GM21723 (cell line): ENCODE measurements around the gene NDUFB8.
"Not testable (repeated sequence)": the region's sequence is repeated elsewhere in the genome, so short reads cannot be mapped to it uniquely, and the experiment has no call there.

Experiments used
- ATAC-seq: cut with Tn5 transposase; IDR thresholded peaks from one replicate; pipeline ENCODE4 v1.9.1; 2021; ENCODE audit warnings: mild to moderate bottlenecking, moderate library complexity; ENCODE audit not compliant: unreplicated experiment

Gene NDUFB8

DNA sequence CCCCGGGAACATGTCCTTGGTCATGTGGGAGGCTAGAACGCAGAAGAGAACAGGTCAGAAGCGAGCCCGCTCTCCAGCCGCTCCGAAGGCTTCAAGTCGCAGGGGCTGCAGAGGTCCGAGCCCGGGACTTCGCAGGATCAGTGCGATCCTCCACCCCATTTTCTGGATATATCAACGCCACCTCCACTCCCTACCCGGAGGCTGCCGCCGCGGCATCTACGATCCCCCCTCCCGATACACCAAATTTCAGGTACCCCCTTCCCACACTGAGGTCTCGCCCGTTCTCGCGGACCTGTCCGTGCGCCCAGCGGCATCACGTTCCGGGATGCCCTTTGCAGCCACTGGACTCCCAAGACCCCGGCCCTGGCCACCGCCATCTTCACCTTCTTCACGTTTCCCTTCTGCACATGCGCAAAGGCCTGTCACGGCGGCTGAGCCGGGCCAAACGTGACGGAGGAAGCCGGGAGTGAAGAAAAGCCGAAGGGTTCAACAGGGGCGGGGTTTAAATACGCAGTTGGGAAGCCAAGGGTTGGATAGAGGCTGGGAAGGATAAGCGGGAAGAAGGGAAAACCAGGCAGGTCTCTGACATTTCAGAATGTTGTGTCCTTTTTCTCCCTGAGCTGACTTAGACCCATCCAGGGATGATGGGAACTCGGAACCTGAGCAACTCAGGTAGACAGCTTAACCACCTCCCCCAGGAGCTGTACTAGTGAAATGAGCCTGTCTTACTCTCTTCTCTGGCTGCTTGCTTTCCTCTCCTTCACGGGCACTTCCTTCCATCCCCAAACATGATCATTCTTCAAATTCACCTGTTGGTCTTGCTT lies at the start of gene NDUFB8:
NDUFB8 (minus strand) TSS at position 397 of the 824 bp plus-strand sequence; CDS start at position 377, 20 bp downstream.
- ATAC-seq = no peak

DNA sequence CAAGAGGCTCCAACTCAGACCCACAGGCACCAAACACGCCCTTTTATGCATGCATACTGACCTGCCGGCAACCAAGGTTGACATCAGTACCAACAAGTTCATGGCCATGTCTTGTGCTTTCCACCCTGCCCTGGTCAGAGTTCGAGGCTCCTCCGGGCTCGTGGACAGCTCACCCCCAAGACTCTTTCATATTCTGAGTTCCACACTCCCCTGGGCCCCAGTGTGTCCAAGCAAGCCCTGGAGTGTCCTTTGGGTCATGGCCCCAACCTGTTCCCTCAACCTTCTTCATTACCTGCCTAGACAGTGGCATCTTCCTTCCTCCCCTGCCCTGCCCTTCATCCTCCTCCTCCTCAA lies 46.6 kb upstream of the NDUFB8 start:
- no peak for ATAC-seq

DNA sequence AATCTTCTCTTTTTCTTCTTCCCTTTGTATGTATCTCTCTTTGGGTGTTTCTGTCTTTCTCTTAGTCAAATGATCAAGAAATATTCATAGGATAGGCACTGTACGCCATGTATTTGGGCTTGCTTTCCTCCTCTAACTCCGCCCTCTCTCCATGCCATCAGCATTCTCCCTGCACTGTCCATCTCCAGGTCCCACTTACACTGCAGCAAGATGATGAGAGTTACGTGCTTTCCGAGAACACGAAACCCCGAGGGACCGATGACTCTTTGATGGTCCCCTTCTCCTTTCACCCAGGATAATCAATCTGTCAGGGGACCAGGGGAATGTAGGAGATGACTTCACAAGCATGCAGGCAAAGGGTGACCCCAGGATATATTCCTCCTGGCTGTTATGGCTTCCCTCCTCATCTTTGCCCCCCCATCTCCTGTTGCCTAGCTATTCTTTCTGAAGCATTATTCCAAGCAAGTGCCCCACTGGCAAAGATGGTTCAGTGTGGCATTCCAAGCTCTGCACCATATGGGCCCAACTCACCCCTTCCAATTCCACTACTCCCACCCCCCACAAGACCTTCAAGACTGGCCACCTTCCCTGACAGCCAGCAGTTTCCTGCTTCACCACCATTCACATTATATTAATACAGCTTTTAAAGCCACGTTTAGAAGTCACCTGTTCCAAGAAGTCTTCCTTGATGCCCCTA lies 46.1 kb upstream of the NDUFB8 start:
- ATAC-seq = no peak

DNA sequence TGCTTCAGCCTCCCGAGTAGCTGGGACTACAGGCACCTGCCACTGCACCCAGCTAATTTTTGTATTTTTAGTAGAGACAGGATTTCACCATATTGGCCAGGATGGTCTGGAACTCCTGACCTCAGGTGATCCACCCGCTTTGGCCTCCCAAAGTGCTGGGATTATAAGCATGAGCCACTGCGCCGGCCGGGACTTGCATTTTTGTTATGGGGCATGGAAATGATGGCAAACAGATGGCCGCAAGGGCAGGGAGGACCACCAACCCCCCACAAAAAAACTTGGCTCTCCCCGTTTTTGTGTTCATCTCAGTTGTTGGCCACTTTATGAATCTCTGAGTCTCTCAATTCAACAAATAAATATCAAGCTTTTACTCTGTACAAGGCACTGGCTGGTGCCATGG lies 45.5 kb upstream of the NDUFB8 start:
- not testable (repeated sequence) for ATAC-seq

DNA sequence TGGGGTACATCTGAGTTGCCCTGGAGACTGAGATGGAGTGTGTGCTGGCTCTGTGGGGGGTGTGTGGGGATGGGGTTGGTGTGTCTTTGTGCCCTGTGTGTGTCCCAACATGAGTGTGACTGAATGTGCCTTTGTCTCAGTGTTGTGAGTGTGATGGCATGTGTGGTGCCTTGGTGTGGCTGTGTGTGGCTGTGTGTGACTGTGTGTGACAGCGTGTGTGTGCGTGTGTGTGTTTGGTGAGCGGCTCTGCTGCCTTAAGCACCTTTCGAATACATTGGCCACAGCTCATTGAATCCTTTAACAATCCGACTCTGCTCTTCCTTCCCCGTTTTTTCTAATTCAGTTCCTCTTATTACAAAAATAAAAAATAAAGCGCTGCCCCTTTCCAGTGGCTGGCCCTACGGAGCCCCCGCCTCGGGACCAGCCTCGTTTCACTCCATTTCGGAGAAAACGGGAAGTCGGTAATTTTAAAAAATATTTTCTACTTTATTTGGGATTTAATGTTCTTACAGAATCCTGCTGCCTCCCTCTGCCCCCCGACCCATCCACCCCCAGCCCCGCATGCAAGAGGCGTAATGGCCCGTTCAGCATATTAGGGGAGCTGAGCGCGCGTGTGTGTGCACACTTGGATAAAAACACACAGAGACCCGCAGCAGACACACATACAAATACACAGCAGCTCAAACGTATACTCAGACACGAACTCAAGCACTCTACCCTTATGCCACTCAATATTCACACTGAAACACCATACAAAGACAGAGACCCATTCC lies 41.6 kb upstream of the NDUFB8 start:
- ATAC-seq = no peak

DNA sequence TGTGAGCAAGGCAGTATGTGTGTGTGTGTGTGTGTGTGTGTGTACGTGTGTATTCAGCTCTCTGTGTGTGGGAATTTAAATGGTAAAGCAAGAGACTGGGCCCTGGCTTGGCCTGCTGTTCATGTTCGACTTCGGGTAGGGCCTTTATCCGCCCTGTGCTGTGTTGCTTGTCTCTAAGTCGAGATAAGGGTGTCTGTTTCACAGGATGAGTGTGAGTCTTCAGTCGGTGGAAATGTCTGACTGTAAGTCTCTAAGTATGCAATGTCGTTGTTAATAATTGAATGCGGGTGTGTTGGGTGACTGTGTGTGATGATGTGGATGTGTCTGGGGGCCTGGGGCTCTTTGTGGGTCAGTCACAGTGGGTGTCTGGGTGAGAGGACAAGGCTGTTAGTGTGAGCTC lies 40.8 kb upstream of the NDUFB8 start:
- no peak for ATAC-seq

DNA sequence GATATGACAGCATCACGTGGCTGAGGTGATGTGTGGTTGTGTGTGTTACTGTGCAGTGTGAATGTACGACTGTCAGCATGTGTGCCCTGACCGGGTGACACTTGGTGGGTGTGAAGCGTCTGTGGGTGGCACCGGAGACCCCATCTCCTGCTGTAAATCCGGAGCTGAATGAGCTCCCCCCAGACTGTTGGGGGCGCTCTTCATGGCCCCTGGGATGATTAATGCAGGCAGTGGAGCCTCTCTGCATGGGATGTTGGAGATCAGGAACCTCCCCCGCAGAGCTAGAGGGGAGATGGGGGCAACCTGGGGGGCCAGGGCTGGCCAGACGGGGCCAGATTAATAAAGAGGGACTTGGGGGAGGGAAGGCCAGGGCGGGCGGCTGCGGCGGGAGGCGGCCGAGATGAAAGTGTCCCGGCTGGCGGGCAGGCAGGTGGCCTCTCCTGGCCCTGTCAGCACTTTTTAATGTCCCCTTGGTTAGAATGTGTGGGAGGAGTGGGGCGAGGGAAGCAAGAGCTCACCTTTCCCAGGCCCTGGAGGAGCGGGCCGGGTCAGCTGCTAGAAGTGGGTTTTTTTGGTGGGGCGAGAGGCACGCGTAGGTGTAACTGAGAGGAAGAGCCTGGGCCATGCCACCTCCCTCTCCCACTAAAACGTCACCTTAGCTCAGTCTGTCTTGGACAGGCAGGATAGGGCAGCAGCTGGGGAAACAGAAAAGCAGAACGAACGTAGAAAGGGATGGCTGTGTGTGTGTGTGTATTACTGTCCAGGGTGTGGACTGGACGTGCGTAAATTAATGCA lies 40.2 kb upstream of the NDUFB8 start:
- ATAC-seq = no peak

DNA sequence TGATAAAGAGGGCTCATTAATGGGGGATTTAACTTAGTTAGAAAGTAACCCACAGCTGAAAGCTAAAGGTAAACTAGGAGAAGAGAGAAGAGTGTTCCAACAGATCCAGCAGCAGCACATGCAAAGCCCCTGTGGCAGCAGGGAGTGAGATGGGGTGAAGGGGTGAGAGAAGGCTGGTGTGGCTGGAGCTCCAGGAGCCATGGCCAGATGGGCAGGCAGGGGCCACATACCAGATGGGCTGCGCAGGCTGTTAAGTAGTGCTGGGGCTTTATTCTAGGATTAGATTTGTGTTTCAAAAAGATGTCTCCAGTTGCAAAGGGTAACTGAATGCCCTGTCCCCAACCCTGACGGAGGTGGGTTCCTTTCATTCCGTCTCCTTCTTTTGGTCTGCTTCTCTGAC lies 39.2 kb upstream of the NDUFB8 start:
- no peak for ATAC-seq

DNA sequence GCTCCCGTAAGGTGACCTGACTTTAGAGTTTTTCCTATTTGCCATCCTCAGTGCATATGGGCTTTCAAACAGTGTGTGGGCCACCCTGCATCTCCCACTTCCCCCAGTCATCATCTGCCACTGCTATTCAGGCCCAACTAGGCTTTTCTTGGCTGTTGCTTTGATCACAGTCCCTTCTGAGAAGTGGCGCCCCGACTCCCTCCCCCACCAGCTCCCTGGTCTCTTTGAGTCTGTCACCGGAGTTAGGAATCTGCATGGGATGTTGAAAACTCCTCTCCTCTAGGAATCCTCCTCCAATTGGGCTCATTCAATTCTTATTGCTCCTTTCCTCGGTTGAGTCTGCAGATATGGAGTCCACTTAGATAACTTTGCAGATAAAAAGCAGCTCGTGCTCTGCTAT lies 38.2 kb upstream of the NDUFB8 start:
- ATAC-seq = no peak

DNA sequence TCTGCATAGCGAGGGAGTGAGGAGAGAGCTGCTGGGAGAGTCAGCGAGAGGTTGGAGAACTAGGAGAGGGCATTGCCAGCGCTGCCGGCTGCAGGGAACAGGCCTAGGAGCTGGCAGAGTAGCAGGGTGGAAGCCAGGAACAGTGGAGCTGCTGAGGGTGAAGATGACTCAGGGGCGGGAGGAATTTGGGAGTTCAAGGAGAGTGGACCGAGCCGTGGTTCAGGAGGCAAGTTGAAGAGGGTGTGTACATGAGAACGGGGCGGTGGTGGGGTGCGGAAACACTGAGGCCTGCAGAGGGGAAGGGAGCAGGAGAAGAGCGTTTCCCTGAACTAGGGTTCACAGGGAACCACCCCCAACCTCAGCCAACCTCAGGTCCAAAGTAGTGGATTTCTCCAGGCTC lies 37.6 kb upstream of the NDUFB8 start:
- ATAC-seq = no peak

DNA sequence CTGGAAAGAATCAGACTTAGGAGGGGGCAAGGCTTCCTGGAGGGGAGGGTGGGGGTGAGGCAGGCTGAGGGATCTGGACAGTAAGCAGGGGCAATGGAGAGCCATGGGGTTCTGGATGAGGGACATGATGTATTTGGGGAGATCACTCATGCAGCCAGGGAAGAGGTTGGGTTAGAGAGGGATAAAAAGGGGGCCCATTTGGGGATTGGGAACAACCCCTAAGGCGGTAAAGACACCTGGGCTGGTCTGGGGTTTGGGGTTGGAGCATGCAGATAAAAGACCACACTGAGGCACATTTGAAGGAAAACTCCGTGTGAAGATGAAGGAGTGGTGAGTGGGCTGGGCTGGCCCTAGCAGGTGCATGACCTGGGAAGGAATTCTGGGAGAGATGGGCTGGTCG lies 36.9 kb upstream of the NDUFB8 start:
- no peak for ATAC-seq

DNA sequence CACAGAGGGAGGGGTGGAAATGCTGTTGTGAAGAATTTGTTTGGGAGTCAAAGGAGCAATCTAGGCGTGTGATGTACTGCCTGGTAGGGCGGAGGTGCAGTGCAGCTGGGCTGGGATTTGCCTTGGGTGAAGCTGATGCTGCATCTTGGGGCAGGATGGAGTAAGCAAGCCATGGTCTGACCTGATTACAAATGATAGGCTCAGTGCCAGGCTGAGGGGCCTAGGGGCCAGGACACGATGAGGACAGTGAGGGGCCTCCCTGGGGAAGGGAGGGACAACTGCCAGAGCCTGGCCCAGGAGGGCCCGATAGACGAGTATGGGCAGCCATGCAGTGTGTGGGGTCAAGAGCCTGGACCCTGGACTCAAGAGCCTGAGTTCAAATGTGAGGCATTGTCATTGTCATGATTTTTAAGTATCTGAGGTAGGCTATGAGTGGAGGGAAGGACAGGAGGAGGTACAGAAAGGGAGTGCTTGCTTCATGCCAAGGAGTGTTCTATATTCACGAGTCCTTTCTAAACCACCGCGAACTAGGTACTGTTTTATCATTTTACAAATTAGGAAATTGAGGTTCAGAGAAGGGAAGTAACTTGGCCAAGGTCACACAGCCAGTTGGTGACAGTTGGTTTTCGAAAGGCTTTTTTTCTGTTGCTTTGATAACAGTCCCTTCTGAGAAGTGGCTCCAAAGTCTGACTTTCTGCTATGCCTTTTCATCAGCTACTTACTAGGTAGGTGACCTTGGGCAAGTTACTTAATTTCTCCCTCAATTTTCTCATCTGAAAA lies 35.7 kb upstream of the NDUFB8 start:
- ATAC-seq = no peak

DNA sequence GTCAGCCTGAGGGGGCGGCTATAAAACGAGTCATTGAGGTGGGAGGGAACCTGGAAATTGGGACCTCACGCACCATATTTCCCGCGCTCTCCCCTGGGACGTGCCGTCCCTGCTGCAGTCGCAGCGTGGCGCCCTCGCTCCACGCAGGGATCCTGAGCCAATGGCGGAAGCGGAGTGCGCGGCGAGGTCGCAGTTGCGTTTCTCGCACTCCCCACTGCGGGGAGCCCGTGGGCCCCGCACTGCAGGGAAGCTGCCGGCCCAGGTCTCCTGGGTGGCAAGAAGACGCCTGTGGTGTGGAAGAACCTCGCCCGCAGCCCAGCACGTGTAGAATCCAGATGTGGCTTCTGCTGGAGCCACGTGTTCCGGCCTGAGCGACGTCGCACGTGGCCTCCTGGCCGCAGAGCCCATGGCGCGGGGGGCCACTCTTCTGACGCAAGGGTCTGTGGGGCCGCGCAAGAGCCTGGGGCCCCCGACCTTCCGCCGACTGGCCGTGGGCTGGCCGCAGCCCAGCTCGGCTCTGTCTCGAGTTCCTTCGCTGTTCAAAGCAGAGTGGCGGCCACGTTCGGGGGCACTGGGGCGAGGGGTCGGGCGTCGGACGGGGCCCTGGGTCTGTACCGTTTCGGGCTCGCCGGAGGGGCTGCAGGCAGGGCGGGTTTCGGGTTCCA lies 32.5 kb upstream of the NDUFB8 start:
- ATAC-seq = peak; percentile 68

DNA sequence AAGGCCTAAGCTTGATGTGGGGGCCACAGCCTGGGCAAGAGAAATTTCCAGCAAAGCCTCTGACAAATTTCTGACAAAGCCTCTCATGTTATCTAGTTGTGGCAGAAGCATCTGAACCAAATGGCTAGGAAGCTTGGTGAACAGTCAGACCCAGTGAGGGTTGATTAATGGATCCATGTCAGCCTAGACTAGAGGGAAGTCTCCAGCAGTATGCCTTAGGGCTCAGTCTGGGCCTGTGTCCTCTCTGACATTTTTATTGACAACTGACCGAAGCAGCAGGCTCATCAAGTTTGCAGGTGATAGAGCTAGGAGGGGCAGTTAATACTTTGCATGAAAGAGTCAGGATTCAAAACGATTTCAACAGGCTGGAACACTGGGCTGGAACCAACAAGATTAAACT lies 31.3 kb upstream of the NDUFB8 start:
- no peak for ATAC-seq

DNA sequence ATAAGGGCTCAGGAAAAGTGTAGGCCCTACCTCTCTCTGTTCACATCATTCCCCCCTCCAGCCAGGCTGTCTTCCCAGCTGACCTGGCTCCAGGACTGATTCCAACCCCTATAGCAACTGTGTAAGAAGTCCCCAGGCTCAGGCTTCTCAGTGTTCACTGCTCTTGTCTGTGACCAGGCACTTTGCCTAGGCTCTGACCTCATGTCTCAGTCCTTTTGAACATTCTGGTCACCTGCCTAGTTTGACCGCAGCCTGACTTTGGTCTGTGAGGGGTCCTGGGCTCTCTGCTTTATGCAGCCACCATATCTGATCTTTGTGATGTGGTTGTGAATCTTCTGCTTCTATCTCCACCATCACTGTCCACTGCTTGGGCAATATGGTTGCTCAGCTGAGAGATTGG lies 30.6 kb upstream of the NDUFB8 start:
- no peak for ATAC-seq

DNA sequence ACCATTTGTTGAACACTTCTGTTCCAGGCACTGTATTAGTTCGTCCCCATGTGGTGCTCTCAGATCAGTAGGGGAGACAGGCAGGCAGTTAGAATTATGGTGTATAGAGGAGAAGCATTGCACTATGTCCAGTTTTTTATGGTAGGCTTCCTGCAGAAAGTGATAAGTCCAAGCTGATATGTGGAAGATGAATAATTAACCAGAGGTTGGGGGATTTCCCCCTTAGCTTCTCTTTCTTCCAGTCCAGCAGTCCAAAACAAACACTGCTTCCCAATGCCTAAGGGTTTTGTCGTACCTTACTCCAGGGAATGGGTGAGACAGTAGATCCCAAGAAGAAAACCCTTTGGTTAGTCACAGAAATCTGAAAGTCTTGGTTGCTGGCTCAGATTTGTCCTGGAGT lies 25.2 kb upstream of the NDUFB8 start:
- ATAC-seq = no peak

DNA sequence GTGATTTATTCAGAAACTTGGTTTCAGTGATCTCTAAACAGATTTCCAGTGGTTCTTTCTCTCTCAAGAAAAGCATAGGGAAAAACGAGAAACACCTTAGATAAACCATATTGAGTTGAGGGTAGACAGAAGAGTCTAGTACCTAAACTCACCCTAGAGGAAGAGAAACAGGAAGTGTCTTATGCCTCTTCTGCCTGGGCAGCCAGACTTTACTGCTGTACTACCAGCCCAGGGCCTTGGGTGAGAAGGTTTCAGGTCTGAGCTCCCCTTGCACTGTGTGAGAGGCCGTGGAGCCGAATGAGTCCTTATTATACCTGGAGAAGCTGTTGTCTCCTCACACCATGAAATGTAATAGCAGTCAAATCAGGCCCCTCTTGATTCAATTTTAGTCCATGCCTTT lies 24.3 kb upstream of the NDUFB8 start:
- no peak for ATAC-seq

DNA sequence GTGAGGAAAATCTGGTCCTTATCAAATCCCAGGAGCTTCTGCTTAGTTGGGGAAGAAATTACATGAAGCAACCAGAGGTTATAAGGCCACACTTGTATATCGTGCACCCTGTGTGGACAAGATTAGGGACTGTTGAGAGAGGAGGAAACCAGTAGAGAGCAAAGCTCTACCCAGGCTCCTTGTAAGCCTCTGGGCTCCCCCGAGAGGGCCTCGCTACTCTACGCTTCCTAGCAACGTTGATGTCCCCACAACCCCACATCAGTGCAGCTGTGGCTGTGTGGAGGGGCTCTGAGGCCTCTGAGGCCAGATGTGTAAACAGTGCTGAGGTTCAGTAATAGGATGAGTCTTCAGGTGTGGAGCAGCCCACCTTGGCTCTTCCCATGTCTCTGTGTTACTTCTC lies 22.1 kb upstream of the NDUFB8 start:
- ATAC-seq = no peak

DNA sequence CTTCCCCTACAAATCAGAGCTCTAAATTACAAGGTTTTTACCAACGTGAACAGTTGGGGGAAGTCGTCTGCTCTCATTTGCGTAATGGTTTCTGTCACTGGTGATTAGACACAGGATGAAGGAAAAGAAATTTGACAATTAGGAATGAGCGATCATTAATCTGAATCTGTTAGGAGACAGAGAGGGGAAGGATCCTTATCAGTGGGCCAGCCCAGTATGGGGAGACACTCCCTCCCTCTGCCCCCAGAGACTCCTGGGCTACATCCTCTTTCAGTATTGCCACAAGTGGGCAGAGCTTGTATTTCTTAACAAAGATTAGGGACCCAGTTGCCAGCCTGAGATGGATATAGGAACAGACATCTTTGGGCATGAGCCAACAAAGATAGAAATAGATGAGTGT lies 21.5 kb upstream of the NDUFB8 start:
- ATAC-seq = no peak

DNA sequence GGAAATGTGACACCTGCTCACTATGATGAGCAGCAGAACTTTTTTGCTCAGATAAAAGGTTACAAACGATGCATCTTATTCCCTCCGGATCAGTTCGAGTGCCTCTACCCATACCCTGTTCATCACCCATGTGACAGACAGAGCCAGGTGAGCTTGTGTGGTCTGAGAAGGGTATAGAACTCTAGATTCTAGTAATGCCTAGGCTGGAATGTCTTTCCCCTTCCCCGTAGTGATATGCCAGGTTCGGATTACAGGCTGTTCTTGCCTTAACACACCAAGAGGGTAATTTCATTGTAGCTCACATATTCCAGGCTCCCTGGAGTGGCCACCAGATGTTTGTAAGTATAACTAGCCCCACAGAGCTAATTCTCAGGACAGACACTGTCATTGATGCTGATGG lies 15.3 kb upstream of the NDUFB8 start:
- no peak for ATAC-seq
